K562 (cell line): ENCODE results near the gene DAG1. TPM values are rescaled to one million over a fixed set of nuclear protein-coding genes. Genes with fewer than 3 reads are reported as not detected.

Experiments used
- ATAC-seq: fragments of 200-7000 bp; cut with Tn5 transposase; 3 replicates; pipeline ENCODE4 v1.9.1; 2020; ENCODE audit warnings: moderate library complexity
- BruUV-seq: library from RNA; stranded (reverse); fragments of 400-500 nt; replicated peaks from 2 replicates; lab custom pipeline; 2021; lab: Mats Ljungman, UMichigan
- CTCF ChIA-PET: fragments of 300-600 bp; formaldehyde crosslinking; extraction: SDS; loops from one replicate; lab custom pipeline; 2021; ENCODE audit warnings: low intra/inter-chr PET ratio; lab: Yijun Ruan, JAX
- POLR2A ChIA-PET: fragments of 300-600, 350-650 bp; sonication (Branson Sonifier 250); formaldehyde crosslinking; extraction: SDS; loops from one replicate; lab custom pipeline; 2021; ENCODE audit warnings: antibody characterized with exemption, inconsistent platforms; lab: Yijun Ruan, JAX
- DNase-seq, 4 experiments: peaks; one replicate each; pipeline versions ENCODE4 v3.0.0 to v3.0.0-alpha.2; 2011 to 2018; ENCODE audit warnings: low spot score in 3 of 4, mixed read lengths in 3 of 4; ENCODE audit errors: extremely low read depth in 1 of 4
- FAIRE-seq: peaks from 2 replicates; lab custom pipeline; 2011; peaks lifted over from hg19 to GRCh38; lab: Jason Lieb, UNC
- H2AFZ ChIP-seq: 2 replicates; pipeline ENCODE4 v1.6.0; 2011; ENCODE audit warnings: low read depth, low read length, control low read depth, inconsistent platforms
- H3K27ac ChIP-seq: fragments of 200-600 bp; 3 replicates; pipeline ENCODE4 v1.8.0; 2011; ENCODE audit warnings: low read depth, mild to moderate bottlenecking, control low read depth, inconsistent platforms, low read length, moderate library complexity, mixed read lengths; ENCODE audit errors: extremely low read depth
- H3K27me3 ChIP-seq, 2 experiments: fragments of 300-600 bp in 1 of 2; 2 replicates in 1 of 2; 3 replicates in 1 of 2; pipeline versions ENCODE4 v1.6.0 to v1.8.0; 2011; ENCODE audit warnings: inconsistent platforms in 2 of 2, low read length in 2 of 2, mild to moderate bottlenecking in 1 of 2, mixed read lengths in 1 of 2, moderate library complexity in 1 of 2; ENCODE audit not compliant: control insufficient read depth in 2 of 2, insufficient read depth in 2 of 2
- H3K36me3 ChIP-seq: fragments of 300-600 bp; 3 replicates; pipeline ENCODE4 v1.8.0; 2011; ENCODE audit warnings: mild to moderate bottlenecking, low read length, inconsistent platforms; ENCODE audit not compliant: control insufficient read depth, insufficient read depth
- H3K4me1 ChIP-seq, 2 experiments: fragments of 200-600 bp in 1 of 2; replicated peaks in 1 of 2; 2 replicates in 1 of 2; 3 replicates in 1 of 2; pipeline versions ENCODE4 v1.5.1 to v1.8.0; 2011; ENCODE audit warnings: inconsistent platforms in 2 of 2, low read length in 2 of 2, mild to moderate bottlenecking in 1 of 2, mixed read lengths in 1 of 2, moderate library complexity in 1 of 2; ENCODE audit not compliant: control insufficient read depth in 2 of 2, insufficient read depth in 2 of 2
- H3K4me2 ChIP-seq: 2 replicates; pipeline ENCODE4 v1.6.1; 2011; ENCODE audit warnings: low read length, control low read depth, inconsistent platforms, mixed read lengths; ENCODE audit not compliant: insufficient read depth
- H3K4me3 ChIP-seq: fragments of 200-600 bp; sonication (generic), shearing (Covaris generic); 2 replicates; pipeline ENCODE4 v1.5.1; 2016; ENCODE audit warnings: control low read depth, inconsistent platforms
- H3K79me2 ChIP-seq: fragments of 200-600 bp; 3 replicates; pipeline ENCODE4 v1.8.0; 2011; ENCODE audit warnings: low read length, inconsistent platforms; ENCODE audit not compliant: control insufficient read depth, insufficient read depth
- H3K9ac ChIP-seq, 2 experiments: 2 replicates each; pipeline versions ENCODE4 v1.6.0 to v1.6.1; 2011; ENCODE audit warnings: low read depth in 2 of 2, low read length in 2 of 2, control low read depth in 1 of 2, inconsistent platforms in 1 of 2, mild to moderate bottlenecking in 1 of 2, mixed read lengths in 1 of 2; ENCODE audit not compliant: insufficient read depth in 1 of 2
- H3K9me1 ChIP-seq: one replicate; pipeline ENCODE4 v1.6.0; 2011; ENCODE audit warnings: inconsistent platforms, mild to moderate bottlenecking, low read length, moderate library complexity; ENCODE audit not compliant: control insufficient read depth, insufficient read depth
- H3K9me3 ChIP-seq: replicated peaks from 2 replicates; pipeline ENCODE4 v1.5.1; 2011; ENCODE audit warnings: low read depth, low read length, inconsistent platforms; ENCODE audit not compliant: control insufficient read depth, insufficient read depth
- H4K20me1 ChIP-seq: replicated peaks from 2 replicates; pipeline ENCODE4 v1.6.1; 2011; ENCODE audit warnings: low read length, inconsistent platforms, mixed read lengths; ENCODE audit not compliant: control insufficient read depth, insufficient read depth
- ARID2 ChIP-seq: fragments of 450-650 bp; IDR thresholded peaks from 2 replicates; pipeline ENCODE4 v1.6.1; 2017; ENCODE audit warnings: antibody characterized with exemption, mild to moderate bottlenecking
- E2F3 ChIP-seq: fragments of 250-450 bp; sonication (Bioruptor Pico); IDR thresholded peaks from 2 replicates; pipeline ENCODE4 v1.4.0; 2020; ENCODE audit warnings: mild to moderate bottlenecking
- ELF2 ChIP-seq: fragments of 250-450 bp; sonication (Bioruptor Pico); IDR thresholded peaks from 2 replicates; pipeline ENCODE4 v1.5.0; 2021; ENCODE audit warnings: mild to moderate bottlenecking
- ELF4 ChIP-seq: fragments of 450-650 bp; formaldehyde crosslinking; IDR thresholded peaks from 2 replicates; pipeline ENCODE4 v1.4.0; 2022; ENCODE audit warnings: missing genetic modification characterization
- ILK ChIP-seq: fragments of 450-650 bp; IDR thresholded peaks from 2 replicates; pipeline ENCODE4 v1.6.1; 2016; ENCODE audit warnings: missing genetic modification characterization, low read depth, mild to moderate bottlenecking, missing compliant biosample characterization, moderate library complexity, borderline replicate concordance
- KDM1A ChIP-seq, 2 experiments: fragments of 450-650 bp; IDR thresholded peaks; 2 replicates each; pipeline ENCODE4 v1.6.1; 2016; ENCODE audit warnings: mild to moderate bottlenecking in 2 of 2
- MTF1 ChIP-seq: fragments of 250-450 bp; sonication (Bioruptor Pico); IDR thresholded peaks from 2 replicates; pipeline ENCODE4 v1.9.0; 2021; ENCODE audit warnings: moderate library complexity, mild to moderate bottlenecking, inconsistent platforms, borderline replicate concordance
- NEUROD1 ChIP-seq: fragments of 150-350 bp; IDR thresholded peaks from 2 replicates; pipeline ENCODE4 v1.6.1; 2014; ENCODE audit warnings: borderline replicate concordance, low read length, low read depth; ENCODE audit not compliant: partially characterized antibody
- RBM15 ChIP-seq: fragments of 200-400 bp; formaldehyde crosslinking; IDR thresholded peaks from 2 replicates; pipeline ENCODE4 v1.6.1; 2018; ENCODE audit warnings: mild to moderate bottlenecking, low read length, moderate library complexity; ENCODE audit not compliant: insufficient read depth
- U2AF2 ChIP-seq: fragments of 200-400 bp; formaldehyde crosslinking; optimal IDR thresholded peaks from 2 replicates; pipeline ENCODE3; 2017; ENCODE audit warnings: low read depth, mild to moderate bottlenecking, low read length
- ZC3H11A ChIP-seq: IDR thresholded peaks from 2 replicates; pipeline ENCODE4 v1.6.1; 2012; ENCODE audit warnings: low read depth, low read length, improper control_type of control experiment
- ZEB2 ChIP-seq: fragments of 450-650 bp; IDR thresholded peaks from 2 replicates; pipeline ENCODE4 v1.6.1; 2016
- ZNF263 ChIP-seq: sonication (generic); formaldehyde crosslinking; IDR thresholded peaks from 2 replicates; pipeline ENCODE4 v1.8.0; 2022; ENCODE audit warnings: mild to moderate bottlenecking, missing genetic modification reagents, borderline replicate concordance
- ZZZ3 ChIP-seq: fragments of 450-650 bp; IDR thresholded peaks from 2 replicates; pipeline ENCODE4 v1.6.1; 2016; ENCODE audit warnings: antibody characterized with exemption, mild to moderate bottlenecking, moderate library complexity
- WGBS: fragments of 100-300 bp; shearing (Covaris generic); methylation state at CpG from one replicate; pipeline ENCODE4 v1.1.6; 2016; ENCODE audit warnings: low coverage, mixed read lengths; ENCODE audit not compliant: insufficient coverage; ENCODE audit errors: missing lambda C conversion rate; 5-methylcytosine and 5-hydroxymethylcytosine counted together
- in situ Hi-C: fragments of 300-500 bp; cut with MboI; formaldehyde crosslinking; loops from 4 replicates; pipeline ENCODE4 v1.15.0; 2018; ENCODE audit warnings: inconsistent platforms, mixed read lengths
- intact Hi-C: fragments of 100-400 bp; cut with micrococcal nuclease; formaldehyde crosslinking; loops from 2 replicates; pipeline ENCODE4 v1.14.2; 2022
- polyA plus RNA-seq, 8 experiments: library from polyadenylated mRNA; depleted of rRNA in 4 of 8; stranded (reverse) in 5 of 8; unstranded in 3 of 8; fragments of >200 nt; fragmentation: Nextera tagmentation in 2 of 8; fragmentation: Illumina TruSeq in 1 of 8; extraction: Ambion mirVana in 2 of 8; extraction: Trizol in 1 of 8; gene quantifications; 2 replicates each; pipeline versions ENCODE4 v1.2.1 to v1.2.3, GENCODE V29; 2011 to 2014; ENCODE audit warnings: inconsistent platforms in 1 of 8, missing spikeins in 1 of 8
- total RNA-seq, 7 experiments: library from RNA; depleted of rRNA in 6 of 7; stranded (reverse); fragments of >200 nt in 6 of 7; fragmentation: Illumina TruSeq in 2 of 7; extraction: Trizol in 2 of 7; gene quantifications; 2 replicates each; pipeline versions ENCODE4 v1.2.1 to v1.2.3, GENCODE V29; 2011 to 2021; ENCODE audit warnings: low replicate concordance in 1 of 7
- TF ChIP-seq, protein P1 (sequence below): sonication (generic); formaldehyde crosslinking; IDR thresholded peaks from 2 replicates; pipeline ENCODE4 v1.8.0; 2022; ENCODE audit warnings: mild to moderate bottlenecking, missing genetic modification reagents
- TF ChIP-seq, protein P2 (sequence below): sonication (generic); formaldehyde crosslinking; IDR thresholded peaks from 2 replicates; pipeline ENCODE4 v1.8.0; 2022; ENCODE audit warnings: mild to moderate bottlenecking, missing genetic modification reagents
- TF ChIP-seq, protein P3 (sequence below), 3 experiments: fragments of 200-800 bp in 1 of 3; fragments of 250-450 bp in 1 of 3; fragments of 450-650 bp in 1 of 3; sonication (Bioruptor Pico) in 1 of 3; sonication (Bioruptor generic) in 1 of 3; formaldehyde crosslinking in 1 of 3; IDR thresholded peaks; 2 replicates each; pipeline versions ENCODE4 v1.6.1 to v1.8.0; 2016 to 2022; ENCODE audit warnings: mild to moderate bottlenecking in 2 of 3, missing genetic modification characterization in 2 of 3, missing compliant biosample characterization in 1 of 3, moderate library complexity in 1 of 3

DAG1 gene
- total and polyA plus RNA-seq, 9 of the 15 experiments (the other 6 are each of a cell fraction or from before 2014, with no cell fraction given), result 0.29 to 19.6 (median 8.2) TPM

DNA sequence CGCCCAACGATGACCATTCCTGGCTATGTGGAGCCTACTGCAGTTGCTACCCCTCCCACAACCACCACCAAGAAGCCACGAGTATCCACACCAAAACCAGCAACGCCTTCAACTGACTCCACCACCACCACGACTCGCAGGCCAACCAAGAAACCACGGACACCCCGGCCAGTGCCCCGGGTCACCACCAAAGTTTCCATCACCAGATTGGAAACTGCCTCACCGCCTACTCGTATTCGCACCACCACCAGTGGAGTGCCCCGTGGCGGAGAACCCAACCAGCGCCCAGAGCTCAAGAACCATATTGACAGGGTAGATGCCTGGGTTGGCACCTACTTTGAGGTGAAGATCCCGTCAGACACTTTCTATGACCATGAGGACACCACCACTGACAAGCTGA is 61.6 kb downstream of the DAG1 start:
- Histone ChIP-seq H3K9ac (no peak overlapping the region), H2AFZ (no peak overlapping the region), H3K79me2 (no peaks in the 10 kb centered on the region), H3K36me3 (peaks cover 37% of the 10 kb centered on the region; the same call in 2 of the 3 replicates), H3K4me1 (peaks cover 5% of the 10 kb centered on the region in 2 experiments; a peak in 4 of 5 replicates), H3K4me2 (no peak overlapping the region), H3K27me3 (no peaks in the 10 kb centered on the region), H3K9me3 (no peaks in the 10 kb centered on the region), H3K9me1 (peaks cover 3% of the 10 kb centered on the region), H4K20me1 (no peaks in the 10 kb centered on the region), H3K27ac (no peak overlapping the region), H3K4me3 (no peak overlapping the region)
- intact Hi-C loops (no loop called here), in situ Hi-C loops (no loop called here)
- FAIRE-seq (no peak), ATAC-seq (no peak), DNase-seq (no peak)
- ChIA-PET CTCF (no interaction called here), POLR2A (no interaction called here)
- 100% methylated on average over 11 of the region's 16 CpGs for WGBS
- TF ChIP-seq ELF2 (CRISPR knock-in tag), result no peak
- no peak for TF ChIP-seq ILK
- no peak for TF ChIP-seq ARID2
- no peak for TF ChIP-seq ZNF263
- no peak for TF ChIP-seq MTF1 (CRISPR knock-in tag)
- no peak for TF ChIP-seq E2F3 (CRISPR knock-in tag)
- no peak for TF ChIP-seq KDM1A (IDR thresholded peaks at IDR 0.05)
- TF ChIP-seq, protein P1, sequence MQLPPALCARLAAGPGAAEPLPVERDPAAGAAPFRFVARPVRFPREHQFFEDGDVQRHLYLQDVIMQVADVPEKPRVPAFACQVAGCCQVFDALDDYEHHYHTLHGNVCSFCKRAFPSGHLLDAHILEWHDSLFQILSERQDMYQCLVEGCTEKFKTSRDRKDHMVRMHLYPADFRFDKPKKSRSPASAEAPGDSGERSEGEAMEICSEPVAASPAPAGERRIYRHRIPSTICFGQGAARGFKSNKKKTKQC (CRISPR knock-in tag), result no peak
- TF ChIP-seq, protein P2, sequence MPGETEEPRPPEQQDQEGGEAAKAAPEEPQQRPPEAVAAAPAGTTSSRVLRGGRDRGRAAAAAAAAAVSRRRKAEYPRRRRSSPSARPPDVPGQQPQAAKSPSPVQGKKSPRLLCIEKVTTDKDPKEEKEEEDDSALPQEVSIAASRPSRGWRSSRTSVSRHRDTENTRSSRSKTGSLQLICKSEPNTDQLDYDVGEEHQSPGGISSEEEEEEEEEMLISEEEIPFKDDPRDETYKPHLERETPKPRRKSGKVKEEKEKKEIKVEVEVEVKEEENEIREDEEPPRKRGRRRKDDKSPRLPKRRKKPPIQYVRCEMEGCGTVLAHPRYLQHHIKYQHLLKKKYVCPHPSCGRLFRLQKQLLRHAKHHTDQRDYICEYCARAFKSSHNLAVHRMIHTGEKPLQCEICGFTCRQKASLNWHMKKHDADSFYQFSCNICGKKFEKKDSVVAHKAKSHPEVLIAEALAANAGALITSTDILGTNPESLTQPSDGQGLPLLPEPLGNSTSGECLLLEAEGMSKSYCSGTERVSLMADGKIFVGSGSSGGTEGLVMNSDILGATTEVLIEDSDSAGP, result no peak
- TF ChIP-seq ZC3H11A, result no peak
- no peak for TF ChIP-seq ZZZ3
- TF ChIP-seq ZEB2, result no peak
- TF ChIP-seq, protein P3, sequence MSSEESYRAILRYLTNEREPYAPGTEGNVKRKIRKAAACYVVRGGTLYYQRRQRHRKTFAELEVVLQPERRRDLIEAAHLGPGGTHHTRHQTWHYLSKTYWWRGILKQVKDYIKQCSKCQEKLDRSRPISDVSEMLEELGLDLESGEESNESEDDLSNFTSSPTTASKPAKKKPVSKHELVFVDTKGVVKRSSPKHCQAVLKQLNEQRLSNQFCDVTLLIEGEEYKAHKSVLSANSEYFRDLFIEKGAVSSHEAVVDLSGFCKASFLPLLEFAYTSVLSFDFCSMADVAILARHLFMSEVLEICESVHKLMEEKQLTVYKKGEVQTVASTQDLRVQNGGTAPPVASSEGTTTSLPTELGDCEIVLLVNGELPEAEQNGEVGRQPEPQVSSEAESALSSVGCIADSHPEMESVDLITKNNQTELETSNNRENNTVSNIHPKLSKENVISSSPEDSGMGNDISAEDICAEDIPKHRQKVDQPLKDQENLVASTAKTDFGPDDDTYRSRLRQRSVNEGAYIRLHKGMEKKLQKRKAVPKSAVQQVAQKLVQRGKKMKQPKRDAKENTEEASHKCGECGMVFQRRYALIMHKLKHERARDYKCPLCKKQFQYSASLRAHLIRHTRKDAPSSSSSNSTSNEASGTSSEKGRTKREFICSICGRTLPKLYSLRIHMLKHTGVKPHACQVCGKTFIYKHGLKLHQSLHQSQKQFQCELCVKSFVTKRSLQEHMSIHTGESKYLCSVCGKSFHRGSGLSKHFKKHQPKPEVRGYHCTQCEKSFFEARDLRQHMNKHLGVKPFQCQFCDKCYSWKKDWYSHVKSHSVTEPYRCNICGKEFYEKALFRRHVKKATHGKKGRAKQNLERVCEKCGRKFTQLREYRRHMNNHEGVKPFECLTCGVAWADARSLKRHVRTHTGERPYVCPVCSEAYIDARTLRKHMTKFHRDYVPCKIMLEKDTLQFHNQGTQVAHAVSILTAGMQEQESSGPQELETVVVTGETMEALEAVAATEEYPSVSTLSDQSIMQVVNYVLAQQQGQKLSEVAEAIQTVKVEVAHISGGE (CRISPR knock-in tag; IDR thresholded peaks at IDR 0.05), result no peak
- TF ChIP-seq ELF4 (CRISPR knock-in tag), result no peak
- TF ChIP-seq U2AF2, result no peak
- no peak for TF ChIP-seq RBM15
- TF ChIP-seq NEUROD1, result no peak
- TSS peak; percentile 26 for BruUV-seq
